Ectodermal cell (in vitro differentiated cells): ENCODE results near the gene SH3RF2.

Experiments used
- H3K27ac ChIP-seq: 2 replicates; pipeline ENCODE4 v1.7.0; 2013; ENCODE audit warnings: mild to moderate bottlenecking, low read depth, low read length; ENCODE audit not compliant: insufficient read depth, poor library complexity, severe bottlenecking
- H3K27me3 ChIP-seq: 2 replicates; pipeline ENCODE4 v1.7.0; 2013; ENCODE audit warnings: mild to moderate bottlenecking, low read length; ENCODE audit not compliant: insufficient read depth, control insufficient read depth, poor library complexity, severe bottlenecking
- H3K36me3 ChIP-seq: one replicate; pipeline ENCODE4 v1.7.0; 2013; ENCODE audit warnings: low read length; ENCODE audit not compliant: control insufficient read depth, insufficient read depth
- H3K4me1 ChIP-seq: one replicate; pipeline ENCODE4 v1.7.0; 2013; ENCODE audit warnings: low read length; ENCODE audit not compliant: control insufficient read depth, insufficient read depth
- H3K4me3 ChIP-seq: 2 replicates; pipeline ENCODE4 v1.7.0; 2013; ENCODE audit warnings: low read depth, low read length, control low read depth; ENCODE audit not compliant: insufficient read depth
- H3K9me3 ChIP-seq: 2 replicates; pipeline ENCODE4 v1.7.0; 2013; ENCODE audit warnings: mild to moderate bottlenecking, low read length, moderate library complexity; ENCODE audit not compliant: control insufficient read depth
- WGBS, 2 experiments: methylation state at CpG; one replicate each; pipeline ENCODE4 v1.1.7; 2013; ENCODE audit warnings: missing lambda C conversion rate in 2 of 2; 5-methylcytosine and 5-hydroxymethylcytosine counted together

SH3RF2 gene

DNA sequence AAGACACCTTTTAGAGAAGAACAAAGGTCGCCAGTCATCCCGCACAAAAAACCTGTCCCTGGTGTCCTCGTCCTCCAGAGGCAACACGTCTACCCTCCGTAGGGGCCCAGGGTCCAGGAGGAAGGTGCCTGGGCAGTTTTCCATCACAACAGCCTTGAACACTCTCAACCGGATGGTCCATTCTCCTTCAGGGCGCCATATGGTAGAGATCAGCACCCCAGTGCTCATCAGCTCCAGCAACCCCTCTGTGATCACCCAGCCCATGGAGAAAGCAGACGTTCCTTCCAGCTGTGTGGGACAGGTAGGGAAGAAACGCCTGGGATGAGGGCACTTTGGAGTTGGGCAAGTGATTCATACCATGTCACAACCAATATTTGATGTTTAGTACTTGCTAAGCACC is 77.4 kb downstream of the SH3RF2 start:
- Histone ChIP-seq H3K4me3 (no peak overlapping the region), H3K4me1 (no peaks in the 10 kb centered on the region), H3K27me3 (no peaks in the 10 kb centered on the region), H3K9me3 (no peaks in the 10 kb centered on the region), H3K36me3 (no peaks in the 10 kb centered on the region), H3K27ac (no peak overlapping the region)
- WGBS, 2 experiments: 81 to 84% methylated on average over 9 of the region's 9 CpGs

DNA sequence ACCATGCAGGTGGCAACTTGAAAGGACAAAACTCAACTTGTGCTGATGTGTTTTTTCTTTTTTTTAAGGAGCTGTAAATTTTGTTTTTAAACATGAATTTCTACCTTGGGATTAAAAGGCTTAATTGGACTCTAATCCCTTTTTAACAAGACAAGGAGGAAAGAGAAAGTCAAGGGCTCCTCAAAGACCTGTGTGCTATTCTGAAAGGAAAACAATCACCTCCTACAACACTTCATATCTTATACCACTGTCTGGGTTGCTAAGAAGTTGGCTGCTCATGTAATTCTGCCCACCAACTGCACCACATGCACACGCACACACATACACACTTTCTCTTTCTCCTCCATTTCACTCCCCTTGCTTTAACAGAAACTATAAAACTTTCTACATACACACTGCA is 78.6 kb downstream of the SH3RF2 start:
- Histone ChIP-seq H3K36me3 (no peaks in the 10 kb centered on the region), H3K4me1 (no peaks in the 10 kb centered on the region)
- WGBS, 2 experiments: 88 to 95% methylated on average over 1 of the region's 1 CpG

DNA sequence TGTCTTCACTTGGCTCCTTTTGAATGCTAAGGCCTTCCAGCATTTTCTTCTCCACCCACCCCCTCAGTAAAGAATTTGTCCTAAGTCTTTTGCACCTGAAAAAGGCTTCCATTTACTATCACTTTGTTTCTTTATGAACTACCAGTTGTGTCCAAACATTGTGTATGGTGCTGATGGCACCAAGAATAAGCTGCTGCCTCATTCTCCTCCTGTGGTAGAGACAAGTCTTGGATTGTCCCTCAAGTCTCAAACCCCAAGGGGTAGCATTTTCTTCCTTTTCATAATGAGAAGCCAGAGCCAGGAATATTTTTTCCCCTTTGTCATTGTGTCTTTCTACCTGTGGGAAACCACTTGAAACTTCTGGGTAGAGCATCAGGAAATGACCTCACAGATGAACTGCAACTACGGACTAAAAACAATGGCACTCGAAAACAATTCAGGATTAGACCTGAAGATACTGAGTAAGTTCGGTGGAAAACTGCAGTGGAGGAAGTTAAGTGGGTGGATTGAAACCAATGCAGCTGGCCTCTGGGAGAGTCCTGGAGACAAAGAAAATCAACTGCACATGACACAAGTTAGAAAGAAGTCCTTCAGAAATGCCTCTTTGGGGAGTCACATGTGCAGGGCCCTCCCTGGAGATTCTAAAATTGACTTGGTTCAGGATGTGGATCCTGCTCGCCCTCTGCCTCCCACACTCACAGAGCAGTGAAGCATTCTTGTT is 80.5 kb downstream of the SH3RF2 start:
- H3K9me3 ChIP-seq: no peaks in the 10 kb centered on the region
- H3K4me1 ChIP-seq: no peaks in the 10 kb centered on the region
- H3K36me3 ChIP-seq: no peaks in the 10 kb centered on the region
- no peaks in the 10 kb centered on the region for H3K27me3 ChIP-seq
- H3K4me3 ChIP-seq: no peak overlapping the region
- 91 to 95% methylated on average over 4 of the region's 4 CpGs for WGBS, 2 experiments
- no peak overlapping the region for H3K27ac ChIP-seq

More for the DNA sequence above, 78.6 kb downstream of the SH3RF2 start:
- Histone ChIP-seq H3K9me3 (no peaks in the 10 kb centered on the region), H3K27ac (no peak overlapping the region), H3K4me3 (no peak overlapping the region), H3K27me3 (no peaks in the 10 kb centered on the region)

DNA sequence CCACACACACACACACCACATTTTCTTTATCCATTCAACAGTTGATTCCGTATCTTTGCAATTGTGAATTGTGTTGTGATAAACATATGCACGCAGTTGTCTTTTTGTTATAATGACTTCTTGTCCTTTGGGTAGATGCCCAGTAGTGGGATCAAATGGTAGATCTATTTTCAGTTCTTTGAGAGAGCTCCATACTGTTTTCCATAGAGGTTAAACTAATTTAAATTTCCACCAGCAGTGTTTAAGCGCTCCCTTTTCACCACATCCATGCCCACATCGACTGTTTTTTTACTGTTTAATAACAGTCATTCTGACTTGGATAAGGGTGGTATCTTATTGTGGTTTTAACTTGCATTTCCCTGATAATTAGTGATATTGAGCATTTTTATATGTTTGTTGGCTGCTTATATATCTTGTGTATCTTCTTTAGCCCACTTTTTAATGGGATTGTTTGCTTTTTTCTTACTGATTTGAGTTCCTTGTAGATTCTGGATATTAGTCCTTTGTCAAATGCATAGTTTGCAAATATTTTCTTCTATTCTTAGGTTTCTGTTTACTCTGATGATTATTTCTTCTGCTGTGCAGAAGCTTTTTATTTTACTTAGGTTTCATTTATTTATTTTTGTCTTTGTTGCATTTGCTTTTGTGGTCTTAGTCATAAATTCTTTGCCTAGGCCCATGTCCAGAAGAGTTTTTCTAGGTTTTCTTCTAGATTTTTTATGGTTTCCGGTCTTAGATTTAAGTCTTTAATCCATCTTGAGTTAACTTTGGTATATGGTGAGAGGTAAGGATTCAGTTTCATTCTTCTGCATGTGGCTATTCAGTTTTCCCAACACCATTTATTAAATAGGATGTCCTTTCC is 82.4 kb downstream of the SH3RF2 start:
- Histone ChIP-seq H3K36me3 (no peaks in the 10 kb centered on the region), H3K9me3 (no peaks in the 10 kb centered on the region), H3K4me3 (no peak overlapping the region), H3K4me1 (no peaks in the 10 kb centered on the region), H3K27ac (no peak overlapping the region), H3K27me3 (no peaks in the 10 kb centered on the region)
- 86 to 98% methylated on average over 2 to 4 of the region's 5 CpGs for WGBS, 2 experiments

DNA sequence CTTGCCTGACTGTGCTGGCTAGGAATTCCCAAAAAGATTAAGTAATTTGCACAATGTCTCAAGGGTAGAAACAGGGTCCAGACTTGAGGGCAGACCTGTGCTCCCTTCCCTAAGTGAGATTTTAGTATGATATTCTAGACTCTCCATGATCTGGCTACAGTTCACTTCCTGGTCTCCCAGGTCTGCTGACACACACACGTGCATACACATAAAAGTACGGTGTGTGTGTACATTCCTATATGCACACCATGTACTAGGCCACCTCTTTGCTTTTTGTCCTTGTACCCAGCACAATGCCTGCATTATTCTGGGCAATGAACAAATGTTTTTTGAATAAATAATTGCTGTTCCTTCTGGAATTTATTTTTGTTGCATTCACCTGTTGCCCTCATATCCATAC is 83.7 kb downstream of the SH3RF2 start:
- Histone ChIP-seq H3K9me3 (no peaks in the 10 kb centered on the region), H3K36me3 (no peaks in the 10 kb centered on the region), H3K27ac (no peak overlapping the region), H3K4me1 (no peaks in the 10 kb centered on the region), H3K4me3 (no peak overlapping the region), H3K27me3 (no peaks in the 10 kb centered on the region)
- 90 to 94% methylated on average over 2 of the region's 2 CpGs for WGBS, 2 experiments

DNA sequence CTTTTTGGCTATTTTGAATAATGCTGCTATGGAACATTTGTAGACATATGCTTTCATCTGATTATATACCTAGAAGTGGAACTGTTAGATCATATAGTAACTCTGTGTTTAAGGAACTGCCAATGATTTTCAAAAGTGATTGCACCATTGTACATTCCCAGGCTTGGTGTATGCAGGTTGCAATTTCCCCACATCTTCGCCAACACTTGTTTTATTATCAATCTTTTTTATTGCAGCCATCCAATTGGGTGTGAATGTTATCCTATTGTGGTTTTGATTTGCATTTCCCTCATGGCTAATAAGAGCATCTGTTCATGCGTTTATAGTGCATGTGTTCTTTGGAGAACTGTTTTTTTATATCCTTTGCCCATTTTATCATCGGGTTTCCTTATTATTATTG is 87.7 kb downstream of the SH3RF2 start:
- H3K9me3 ChIP-seq: no peaks in the 10 kb centered on the region
- peaks cover 3% of the 10 kb centered on the region for H3K27me3 ChIP-seq
- WGBS, 2 experiments: 94 to 96% methylated on average over 2 to 3 of the region's 3 CpGs
- no peaks in the 10 kb centered on the region for H3K36me3 ChIP-seq
- no peak overlapping the region for H3K4me3 ChIP-seq
- no peak overlapping the region for H3K27ac ChIP-seq
- no peaks in the 10 kb centered on the region for H3K4me1 ChIP-seq

DNA sequence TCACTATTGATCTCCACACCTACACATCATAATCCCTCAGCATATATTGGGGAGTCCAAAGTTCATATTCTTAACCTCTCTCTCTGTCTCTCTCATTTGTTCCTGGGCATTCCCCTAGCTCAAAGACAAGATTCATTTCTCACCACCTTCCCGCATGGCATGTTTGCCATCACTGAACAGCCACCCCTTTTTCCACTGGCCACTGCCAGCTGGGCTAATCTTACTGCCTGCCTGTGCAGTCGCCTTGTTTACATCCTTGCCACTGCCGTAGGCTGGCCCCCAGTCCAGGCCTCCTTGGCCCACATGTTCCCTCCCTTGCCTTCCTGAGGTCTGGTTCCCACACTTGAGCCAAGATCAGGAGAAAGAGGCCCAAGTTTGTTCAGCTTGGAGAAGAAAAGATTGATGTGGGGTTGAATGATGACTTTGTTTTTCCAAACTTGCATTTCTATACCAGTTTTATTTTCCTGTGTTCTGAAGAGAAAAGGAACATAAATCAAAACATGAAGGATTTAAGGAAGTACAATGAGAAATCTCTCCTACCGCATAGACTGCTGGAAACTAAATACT is 88.8 kb downstream of the SH3RF2 start:
- Histone ChIP-seq H3K4me3 (no peak overlapping the region), H3K4me1 (no peaks in the 10 kb centered on the region), H3K27ac (no peak overlapping the region), H3K36me3 (no peaks in the 10 kb centered on the region), H3K27me3 (peaks cover 3% of the 10 kb centered on the region), H3K9me3 (no peaks in the 10 kb centered on the region)
- 80 to 84% methylated on average over 4 of the region's 4 CpGs for WGBS, 2 experiments

DNA sequence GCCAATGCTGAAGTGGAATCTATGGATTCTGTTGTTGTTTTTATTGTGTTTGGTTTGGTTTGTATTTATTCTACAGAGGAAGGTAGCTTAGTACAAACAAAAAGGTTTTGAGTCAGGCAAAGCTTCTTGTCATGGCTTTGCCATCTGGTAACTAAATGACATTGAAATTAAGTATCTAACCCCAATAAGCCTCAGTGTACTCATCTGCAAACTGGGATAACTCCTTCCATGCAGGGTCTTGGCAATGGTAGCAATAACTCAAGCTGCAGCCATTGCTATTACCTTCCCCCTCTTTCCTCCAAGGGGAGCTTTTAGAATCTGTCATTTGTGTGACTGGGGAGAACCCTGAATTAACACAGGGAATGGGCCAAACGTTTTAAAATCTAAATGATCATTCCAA is 89.3 kb downstream of the SH3RF2 start:
- Histone ChIP-seq H3K27me3 (peaks cover 3% of the 10 kb centered on the region), H3K36me3 (no peaks in the 10 kb centered on the region), H3K27ac (no peak overlapping the region), H3K4me1 (no peaks in the 10 kb centered on the region), H3K9me3 (no peaks in the 10 kb centered on the region), H3K4me3 (no peak overlapping the region)
- no CpG with 5 or more reads among the region's 1 CpG for WGBS, 2 experiments

DNA sequence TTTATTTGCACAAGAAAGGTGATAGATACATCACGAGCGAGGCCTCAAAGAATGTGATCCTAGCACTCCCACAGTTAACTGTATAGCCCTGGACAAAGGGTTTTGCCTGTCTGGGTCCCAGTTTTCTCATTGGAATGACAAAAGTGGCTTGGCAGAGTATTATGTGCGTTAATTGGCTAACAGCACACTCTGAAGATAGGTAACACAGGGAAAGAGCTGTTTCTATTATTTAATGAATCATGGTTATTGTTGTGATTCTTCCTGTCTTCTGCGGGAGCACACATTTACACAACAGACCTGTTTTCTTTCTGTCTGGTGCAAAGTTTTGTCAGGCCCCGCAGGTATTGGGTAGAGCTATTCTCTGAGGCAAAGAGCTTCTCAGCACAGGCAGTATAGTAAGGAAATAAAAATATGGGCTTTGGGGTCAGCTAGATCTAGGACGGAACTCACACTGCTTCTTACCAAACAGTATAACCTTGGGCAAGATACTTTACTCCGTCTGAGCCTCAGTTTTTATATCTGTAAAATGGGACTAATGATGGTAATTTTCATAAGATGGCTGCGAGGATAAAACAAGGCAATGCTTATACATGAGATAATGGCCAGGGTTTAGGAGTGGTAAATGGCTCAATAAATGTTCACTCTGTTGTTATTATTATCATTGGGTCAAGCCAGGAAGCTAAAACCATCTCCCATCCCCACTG is 90.1 kb downstream of the SH3RF2 start:
- no peaks in the 10 kb centered on the region for H3K9me3 ChIP-seq
- no peak overlapping the region for H3K27ac ChIP-seq
- no peaks in the 10 kb centered on the region for H3K4me1 ChIP-seq
- no peak overlapping the region for H3K4me3 ChIP-seq
- H3K27me3 ChIP-seq: peaks cover 3% of the 10 kb centered on the region
- H3K36me3 ChIP-seq: no peaks in the 10 kb centered on the region
- 35 to 37% methylated on average over 7 to 8 of the region's 8 CpGs for WGBS, 2 experiments

DNA sequence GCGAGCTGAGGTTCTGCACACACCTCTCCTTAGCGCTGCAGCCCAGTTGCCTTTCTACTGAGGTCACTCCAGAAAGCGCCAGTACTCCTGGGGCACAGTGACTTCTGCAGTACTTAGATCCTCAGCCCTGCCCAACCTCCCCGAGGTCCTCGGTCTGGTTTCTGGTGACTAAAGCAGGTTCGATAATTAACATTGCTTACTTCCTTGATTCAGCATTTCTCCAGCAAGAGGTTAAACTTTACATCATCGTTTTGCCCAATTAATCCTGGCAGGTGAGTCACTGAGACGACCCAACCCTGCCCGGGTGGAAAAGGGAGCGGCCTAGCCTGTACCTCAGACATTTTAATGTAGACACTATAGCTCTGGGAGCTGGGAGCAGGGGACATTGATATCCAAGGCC is 91.4 kb downstream of the SH3RF2 start:
- Histone ChIP-seq H3K27me3 (peaks cover 3% of the 10 kb centered on the region), H3K4me1 (no peaks in the 10 kb centered on the region), H3K9me3 (no peaks in the 10 kb centered on the region), H3K27ac (no peak overlapping the region), H3K36me3 (no peaks in the 10 kb centered on the region), H3K4me3 (no peak overlapping the region)
- WGBS, 2 experiments: 84 to 87% methylated on average over 10 of the region's 10 CpGs
